Mesenchymal stem cell (in vitro differentiated cells and primary cell): Measurements from ENCODE around the gene OR2Y1. TPM values are rescaled to one million over a fixed set of nuclear protein-coding genes. Genes with fewer than 3 reads are reported as not detected.

ENCODE experiments used
- small RNA-seq: library from polyadenylated mRNA; stranded (forward); fragments of <200 nt; extraction: miRNeasy Mini kit (QIAGEN cat#:217004); gene quantifications from one replicate; pipeline ENCODE3, GENCODE V24; 2013; ENCODE audit warnings: low read depth

OR2Y1 gene

Small RNA genes within 50 kb of the gene (small RNA-seq; reads per million reads assigned to genes)
- not detected for gene RNU1-17P
